HG02884 (cell line): ENCODE measurements around the gene ZMYND8.
"Not testable (repeated sequence)": the region's sequence is repeated elsewhere in the genome, so short reads cannot be mapped to it uniquely, and the experiment has no call there.

ENCODE experiments used
- ATAC-seq: cut with Tn5 transposase; IDR thresholded peaks from one replicate; pipeline ENCODE4 v1.9.1; 2021; ENCODE audit warnings: mild to moderate bottlenecking, moderate library complexity; ENCODE audit not compliant: unreplicated experiment

The ZMYND8 gene

DNA sequence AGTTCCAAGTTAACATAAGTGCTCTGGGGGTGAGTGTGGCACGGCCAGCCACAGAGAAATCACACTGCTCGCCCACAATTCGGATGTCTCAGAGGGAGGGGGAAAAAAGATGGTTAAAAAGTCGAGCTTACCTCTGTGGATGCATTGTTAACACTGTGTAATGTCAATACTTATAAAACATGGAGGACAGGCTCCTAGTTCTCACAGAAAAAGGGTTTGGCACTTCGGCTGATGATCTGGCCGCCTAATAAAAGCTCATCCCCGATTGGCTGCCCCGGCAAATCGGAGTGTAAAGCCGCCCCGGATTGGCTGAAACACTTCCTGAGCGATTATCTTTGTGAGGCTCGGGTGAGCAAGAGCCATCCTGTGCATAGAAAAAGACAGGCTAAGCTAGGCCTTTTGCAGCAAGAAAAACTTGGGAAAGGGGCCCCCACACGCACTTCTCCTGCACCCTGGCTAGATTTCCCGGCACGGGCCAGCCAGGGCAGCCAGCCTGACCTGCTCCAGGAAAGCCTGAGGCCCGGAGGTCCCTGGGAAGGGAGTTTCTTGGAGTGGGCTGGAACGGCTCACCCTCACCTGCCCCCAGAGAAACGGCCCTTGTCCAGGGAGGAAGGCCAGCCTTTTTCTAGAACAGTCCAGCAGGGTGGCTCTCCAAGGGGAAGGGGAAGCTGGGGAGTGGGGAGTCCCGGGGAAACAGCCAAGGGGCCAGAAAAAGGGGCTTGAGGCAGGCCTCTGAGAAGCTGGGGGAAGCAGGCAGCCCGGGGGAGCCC, at the start of gene ZMYND8:
ZMYND8 (minus strand) TSS at position 174 of the 770 bp plus-strand sequence; CDS start at position 145, 29 bp downstream.
- ATAC-seq: no peak

DNA sequence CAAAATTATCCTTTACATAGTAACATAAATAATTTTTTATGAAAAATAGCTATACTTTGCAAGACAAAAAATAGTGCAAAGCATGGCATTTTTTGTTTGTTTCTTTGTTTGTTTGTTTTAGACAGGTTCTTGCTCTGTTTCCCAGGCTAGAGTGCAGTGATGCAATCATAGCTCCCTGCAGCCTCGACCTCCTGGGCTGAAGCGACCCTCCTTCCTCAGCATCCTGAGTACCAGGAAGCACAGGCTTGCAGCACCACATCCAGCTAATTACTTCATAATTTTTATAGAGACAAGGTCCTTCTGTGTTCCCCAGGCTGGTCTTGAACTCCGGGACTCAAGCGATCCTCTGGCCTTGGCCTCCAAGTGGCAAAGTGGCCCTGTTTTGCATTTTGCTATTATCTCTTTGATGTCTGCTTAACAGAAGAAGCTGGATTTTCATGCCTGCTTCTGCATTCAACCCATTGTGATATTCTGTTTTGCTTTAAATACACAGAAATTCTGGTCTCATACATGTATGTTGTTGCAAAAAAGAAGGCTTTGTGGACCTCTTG, 49.4 kb upstream of the ZMYND8 start:
- no peak for ATAC-seq

DNA sequence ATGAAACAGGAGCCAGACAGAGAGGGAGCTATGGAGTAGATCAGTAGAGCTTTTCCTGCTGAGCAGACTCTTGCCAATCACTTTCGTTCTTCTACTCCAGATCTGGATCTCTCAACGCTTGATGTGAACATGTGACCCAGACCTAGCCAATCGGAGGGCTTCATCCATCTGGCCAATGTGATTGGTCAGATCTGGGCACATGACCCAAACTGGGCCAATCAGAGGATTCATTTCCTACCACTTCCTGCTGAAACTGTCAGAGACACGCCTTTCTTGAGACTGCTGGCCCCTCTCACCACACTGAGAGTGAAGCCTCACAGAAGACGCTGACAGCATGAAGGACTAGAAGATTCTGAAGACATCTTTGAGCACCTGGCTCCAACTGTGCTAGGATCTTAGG, 44.2 kb upstream of the ZMYND8 start:
- no peak for ATAC-seq

DNA sequence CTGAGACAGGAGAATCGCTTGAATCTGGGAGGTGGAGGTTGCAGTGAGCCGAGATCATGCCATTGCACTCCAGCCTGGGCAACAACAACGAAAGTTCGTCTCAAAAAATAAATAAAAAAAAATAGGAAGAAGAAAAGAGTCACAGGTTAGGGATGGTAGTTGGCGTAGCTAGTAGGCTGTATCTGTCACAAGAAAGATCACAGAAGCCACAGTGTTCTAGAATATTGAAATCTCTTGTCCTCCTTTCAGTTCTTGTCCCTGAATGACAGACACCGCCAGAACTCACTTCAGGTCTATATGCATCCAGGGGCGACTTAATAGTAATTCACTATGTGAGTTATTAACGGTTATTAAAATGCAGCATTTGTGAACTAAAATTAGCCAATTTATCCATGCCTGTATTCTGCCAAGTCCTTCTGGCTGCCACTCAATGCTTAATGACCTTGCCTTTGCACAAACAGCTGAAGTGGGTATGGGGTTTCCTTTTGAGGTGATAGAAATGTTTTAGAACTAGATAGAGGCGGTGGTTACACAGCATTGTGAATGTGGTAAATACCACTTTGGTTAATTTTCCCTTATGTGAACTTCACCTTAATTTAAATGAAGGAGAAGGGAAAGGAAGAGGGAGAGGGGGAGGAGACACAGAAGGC, 41.3 kb upstream of the ZMYND8 start:
- ATAC-seq: no peak

DNA sequence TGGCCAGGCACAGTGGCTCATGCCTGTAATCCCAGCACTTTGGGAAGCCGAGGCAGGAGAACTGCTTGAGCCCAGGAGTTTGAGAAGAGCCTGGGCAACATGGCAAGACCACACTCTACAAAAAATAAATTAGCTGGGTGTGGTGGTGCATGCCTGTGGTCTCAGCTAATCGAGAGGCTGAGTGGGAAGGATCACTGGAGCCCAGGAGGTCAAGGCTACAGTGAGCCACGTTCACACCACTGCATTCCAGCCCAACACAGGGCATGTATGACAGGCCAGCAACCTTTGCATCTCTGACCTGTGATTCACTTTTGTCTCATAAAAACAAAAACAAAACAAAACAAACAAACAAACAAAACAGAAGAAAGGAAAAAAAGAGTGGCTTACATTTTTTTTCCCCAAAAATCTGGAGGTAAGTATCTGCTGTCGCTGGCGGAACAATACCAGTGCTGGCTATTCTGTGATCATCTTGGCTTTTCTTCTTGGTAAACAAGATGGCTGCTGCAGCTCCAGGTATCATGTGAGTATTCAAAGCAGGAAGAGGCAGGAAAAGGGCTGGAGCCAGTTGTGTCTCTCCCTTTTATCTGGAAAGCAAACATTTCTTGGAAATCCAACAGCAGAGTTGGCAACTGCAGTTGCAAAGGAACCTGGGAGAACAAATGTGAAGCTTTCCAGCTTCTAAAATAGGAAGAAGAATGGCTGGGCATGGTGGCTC, 40.4 kb upstream of the ZMYND8 start:
- ATAC-seq: no peak

DNA sequence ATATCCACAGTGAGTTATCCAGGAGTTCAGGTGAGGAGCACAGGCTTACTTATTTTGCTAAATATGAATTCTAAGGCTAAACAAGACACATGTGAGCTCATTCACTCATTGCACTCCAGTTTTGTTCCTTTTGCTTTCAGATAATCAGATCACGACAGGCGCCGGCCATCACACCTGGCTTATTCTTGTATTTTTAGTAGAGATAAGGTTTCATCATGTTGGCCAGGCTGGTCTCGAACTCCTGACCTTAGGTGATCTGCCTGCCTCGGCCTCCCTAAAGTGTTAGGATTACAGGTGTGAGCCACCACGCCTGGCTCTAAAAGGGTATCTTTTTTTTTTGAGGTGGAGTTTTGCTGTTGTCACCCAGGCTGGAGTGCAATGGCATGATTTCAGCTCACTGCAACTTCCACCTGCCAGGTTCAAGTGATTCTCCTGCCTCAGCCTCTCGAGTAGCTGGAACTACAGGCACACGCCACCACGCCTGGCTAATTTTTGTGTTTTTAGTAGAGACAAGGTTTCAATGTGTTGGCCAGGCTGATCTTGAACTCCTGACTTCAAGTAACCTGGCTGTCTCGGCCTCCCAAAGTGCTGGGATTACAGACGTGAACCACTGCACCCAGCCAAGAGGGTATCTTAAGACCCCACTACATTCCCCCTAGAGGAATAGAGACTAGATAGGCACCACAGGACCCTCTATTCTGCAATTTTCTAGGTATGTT, 37.5 kb upstream of the ZMYND8 start:
- ATAC-seq: not testable (repeated sequence)

DNA sequence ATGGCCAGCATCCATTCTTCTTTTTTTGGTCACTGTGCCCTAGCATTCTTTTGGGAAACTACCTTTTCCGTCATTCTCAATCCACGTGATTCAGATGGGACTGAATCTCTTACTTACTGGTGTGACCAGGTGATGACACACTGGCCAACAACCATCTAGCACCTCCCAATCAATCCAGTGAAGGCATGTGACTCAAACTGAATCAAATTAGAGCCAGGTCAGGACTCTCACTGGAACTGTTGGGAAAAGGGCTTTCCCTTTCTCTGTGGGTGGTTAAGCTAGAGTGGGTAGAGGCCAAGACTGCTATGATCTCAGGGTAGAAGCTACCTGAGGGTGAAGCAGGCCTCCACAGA, 36.2 kb upstream of the ZMYND8 start:
- ATAC-seq: no peak

DNA sequence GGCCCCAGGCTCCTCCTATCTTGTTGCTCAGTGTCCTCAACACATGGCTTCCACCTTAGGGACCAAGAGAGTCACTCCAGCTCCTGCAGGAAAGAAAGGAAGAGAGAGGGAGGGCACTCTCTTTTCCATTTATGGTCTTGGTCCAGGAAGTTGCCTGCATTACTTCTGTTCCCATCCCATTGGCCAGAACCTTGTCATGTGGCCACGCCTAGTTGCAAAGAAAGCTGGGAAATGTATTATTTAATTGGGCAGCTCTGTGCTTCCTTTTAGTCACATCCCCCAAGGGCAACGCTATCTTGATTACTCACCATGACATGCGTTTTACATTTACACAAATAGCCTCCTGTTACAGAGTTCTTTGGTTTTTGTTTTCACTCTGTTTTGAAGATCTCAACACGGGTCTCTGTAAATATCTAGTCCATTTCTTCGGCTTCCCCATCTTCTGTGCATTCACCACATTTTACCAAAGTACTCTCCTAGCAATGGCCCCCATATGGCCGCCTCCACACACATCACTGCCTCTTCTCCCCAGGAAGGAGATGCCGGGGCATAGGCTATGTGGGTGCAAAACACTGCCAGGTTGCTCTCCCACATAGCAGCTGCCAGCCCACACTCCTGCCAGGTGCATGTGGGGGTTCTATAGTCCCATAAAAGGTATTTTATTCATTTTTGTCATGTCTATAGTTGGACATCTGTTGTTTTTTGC, 35.7 kb upstream of the ZMYND8 start:
- no peak for ATAC-seq

DNA sequence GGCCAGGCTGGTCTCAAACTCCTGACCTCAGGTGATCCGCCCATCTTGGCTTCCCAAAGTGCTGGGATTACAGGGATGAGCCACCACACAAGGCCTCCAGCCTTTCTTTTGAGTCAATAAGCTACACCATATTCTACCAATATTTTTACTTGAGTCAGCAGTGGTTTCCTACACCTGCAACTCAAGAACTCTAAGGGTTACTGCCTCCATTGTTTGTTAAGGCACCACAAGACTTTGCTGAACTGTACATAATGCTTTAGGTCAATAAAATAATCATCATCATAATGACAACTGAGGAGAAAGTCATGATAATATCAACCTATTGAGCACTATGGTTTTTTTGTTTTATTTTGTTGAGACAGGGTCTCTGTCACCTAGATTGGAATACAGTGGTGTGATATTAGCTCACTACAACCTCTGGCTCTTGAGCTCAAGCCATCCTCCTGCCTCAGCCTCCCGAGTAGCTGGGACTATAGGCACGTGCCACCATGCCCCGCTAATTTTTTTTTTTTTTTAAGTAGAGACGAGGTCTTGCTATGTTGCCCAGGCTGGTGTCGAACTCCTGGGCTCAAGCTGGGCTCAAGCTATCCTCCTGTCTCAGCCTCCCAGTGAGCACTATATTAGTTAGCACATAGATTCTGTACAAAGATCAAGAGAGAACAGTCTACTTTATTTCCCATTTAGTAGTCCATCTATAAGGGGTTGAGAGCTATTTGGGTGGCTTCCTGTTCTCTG, 34.9 kb upstream of the ZMYND8 start:
- ATAC-seq: no peak

DNA sequence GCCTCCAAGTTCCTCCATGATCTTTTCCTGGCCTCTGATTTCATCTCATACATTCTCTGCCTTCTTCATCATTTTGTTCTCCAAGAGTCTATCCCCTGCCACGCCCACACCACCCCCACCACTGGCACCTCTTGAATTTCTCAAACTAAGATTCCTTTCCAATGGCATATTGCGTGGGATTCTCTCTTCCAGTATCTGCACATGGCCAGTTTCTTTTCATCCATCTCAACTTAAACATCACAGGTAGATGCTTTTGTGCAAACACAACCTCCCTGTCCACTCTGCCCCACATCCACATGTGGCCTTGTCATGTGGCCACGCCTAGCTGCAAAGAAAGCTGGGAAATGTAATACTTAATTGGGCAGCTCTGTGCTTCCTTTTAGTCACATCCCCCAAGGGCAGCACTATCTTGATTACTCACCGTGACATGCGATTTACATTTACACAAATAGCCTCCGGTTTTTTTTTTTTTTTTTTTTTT, 33.4 kb upstream of the ZMYND8 start:
- no peak for ATAC-seq

DNA sequence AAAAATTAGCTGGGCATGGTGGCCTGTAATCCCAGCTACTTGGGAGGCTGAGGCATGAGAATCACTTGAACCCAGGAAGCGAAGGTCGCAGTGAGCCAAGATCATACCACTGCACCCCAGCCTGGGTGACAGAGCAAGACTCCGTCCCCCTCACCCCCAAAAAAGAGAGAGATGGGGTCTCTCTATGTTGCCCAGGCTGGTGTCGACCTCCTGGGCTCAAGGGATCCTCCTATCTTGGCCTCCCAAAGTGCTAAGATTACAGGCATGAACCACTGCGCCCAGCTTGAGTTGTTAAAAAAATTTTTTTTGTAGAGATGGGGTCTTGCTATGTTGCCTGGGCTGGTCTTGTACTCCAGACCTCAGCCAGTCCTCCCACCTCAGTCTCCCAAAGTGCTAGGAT, 29.5 kb upstream of the ZMYND8 start:
- not testable (repeated sequence) for ATAC-seq

DNA sequence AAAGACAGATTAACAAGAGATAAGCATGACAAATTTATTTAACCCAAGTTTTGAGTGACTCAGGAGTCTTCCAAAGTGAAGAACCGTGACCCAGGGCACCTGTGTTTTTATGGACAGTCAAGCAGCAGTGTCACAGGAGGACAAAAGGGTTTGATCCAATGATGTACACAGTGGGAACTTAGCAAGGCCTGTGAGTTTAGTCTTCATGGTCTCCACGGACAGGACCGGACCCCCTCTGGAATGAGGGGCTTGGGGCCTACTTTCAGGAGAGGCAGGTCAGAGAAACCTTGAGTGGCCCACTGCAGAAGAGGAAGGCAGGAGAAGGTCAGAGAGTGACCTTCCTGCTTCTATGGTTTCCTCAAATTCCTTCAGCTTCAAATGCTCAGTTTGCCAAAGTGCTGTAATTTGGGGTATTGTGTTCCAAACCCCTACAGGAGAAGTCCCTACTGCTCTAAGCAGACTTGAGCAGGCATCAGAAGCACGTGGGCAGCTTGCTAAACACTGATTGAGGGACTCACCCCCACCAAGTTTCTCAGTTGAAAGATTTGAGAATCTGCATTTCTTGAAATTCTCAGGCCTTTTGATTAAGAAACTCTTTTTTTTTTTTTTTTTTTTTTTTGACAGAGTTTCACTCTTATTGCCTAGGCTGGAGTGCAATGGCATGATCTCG, 26.4 kb upstream of the ZMYND8 start:
- no peak for ATAC-seq

DNA sequence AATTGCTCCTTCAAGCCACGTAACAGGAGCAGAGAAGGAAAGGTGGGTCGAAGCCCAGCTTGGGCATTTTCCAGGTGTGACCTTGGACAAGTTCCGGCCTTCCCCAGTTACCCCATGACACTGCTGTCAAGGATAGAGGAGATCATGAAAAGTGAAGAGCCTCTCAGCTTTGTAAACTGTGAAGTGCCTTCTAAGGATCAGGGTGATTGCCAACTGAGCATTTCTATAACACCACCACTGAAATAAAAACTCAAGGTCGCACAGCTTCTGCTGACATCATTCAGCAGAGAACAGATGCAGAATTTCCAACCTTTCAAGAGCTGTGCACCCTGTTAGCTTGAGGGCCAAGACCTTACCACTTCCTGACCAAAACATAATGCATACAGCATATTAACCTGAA, 24.0 kb upstream of the ZMYND8 start:
- ATAC-seq: no peak

DNA sequence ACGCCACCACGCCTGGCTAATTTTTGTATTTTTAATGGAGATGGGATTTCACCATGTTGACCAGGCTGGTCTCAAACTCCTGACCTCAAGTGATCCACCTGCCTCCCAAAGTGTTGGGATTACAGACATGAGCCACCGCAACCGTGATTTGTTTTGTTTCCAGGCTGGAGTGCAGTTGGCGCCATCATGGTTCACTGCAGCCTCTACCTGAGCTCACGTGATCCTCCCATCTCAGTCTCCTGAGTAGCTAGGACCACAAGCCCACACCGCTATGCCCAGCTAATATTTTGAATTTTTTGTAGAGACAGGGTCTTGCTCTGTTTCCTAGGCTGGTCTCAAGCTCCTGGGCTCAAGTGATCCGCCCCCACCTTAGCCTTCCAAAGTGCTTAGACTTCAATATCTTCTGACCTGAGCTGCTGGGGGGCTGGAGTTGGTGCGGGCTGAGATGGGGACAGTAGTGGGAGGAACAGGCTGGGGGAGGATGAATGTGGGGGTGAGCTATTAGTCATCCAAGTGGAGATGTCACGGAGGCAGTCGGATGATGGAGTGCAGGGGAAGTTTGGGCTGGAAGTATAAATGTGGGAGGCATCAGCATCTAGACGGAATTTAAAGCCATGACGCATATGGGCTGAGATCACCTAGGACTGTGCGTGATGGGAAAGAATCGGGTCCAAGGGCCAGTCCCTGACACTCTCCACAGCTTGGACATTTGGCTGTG, 23.1 kb upstream of the ZMYND8 start:
- no peak for ATAC-seq

DNA sequence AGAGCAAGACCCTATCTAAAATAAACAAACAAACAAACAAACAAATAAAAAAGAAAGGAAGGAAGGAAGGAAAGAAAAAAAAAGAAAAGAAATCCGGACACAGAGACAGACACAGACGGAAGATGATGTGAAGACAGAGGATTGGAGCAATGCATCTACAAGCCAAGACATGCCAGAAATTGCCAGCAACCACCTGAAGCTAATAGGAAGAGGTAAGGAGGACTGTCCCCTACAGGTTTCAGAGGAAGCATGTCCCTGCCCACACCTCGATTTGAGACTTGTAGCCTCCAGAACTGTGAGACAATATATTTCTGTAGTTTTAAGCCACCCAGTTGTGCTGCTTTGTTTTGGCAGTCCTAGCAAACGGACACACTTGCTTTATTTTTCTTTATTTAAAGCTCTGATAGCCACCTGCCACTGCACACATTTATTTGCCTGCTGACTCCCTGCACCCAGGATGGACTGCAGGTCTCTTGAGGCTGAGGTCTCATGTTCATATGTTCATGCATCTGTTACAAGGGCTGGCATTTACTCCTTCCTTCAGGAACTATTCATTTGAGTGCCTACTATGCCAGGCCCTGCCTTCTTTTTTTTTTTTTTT, 20.7 kb upstream of the ZMYND8 start:
- ATAC-seq: no peak

DNA sequence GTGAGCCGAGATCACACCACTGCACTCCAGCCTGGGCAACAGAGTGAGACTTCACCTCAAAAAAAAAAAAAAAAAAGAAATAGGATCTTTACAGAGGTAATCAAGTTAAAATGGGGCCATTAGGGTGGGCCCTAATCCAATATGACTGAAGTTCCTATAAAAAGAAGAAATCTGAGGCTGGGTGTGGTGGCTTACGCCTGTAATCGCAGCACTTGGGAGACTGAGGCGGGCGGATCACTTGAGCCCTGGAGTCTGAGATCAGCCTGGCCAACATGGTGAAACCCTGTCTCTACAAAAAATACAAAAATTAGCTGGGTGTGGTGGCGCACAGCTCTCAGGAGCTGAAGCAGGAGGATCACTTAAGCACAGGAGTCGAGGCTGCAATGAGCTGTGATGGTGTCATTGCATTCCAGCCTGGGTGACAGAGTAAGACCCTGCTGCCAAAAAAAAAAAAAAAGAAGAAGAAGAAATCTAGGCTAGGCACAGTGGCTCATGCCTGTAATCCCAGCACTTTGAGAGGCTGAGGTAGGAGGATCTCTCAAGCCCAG, 19.7 kb upstream of the ZMYND8 start:
- ATAC-seq: not testable (repeated sequence)

DNA sequence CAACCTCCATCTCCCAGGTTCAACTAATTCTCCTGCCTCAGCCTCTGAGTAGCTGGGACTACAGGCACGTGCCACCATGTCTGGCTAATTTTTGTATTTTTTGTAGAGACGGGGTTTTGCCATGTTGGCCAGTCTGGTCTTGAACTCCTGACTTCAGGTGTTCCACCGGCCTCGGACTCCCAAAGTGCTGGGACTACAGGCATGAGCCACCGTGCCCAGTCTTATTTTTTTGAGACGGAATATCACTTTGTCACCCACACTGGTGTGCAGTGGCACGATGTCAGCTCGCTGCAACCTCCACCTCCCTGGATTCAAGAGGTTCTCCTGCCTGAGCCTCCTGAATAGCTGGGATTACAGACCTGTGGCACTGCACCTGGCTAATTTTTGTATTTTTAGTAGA, 17.6 kb upstream of the ZMYND8 start:
- ATAC-seq: not testable (repeated sequence)
